Measurements from ENCODE around the gene KDR.

The KDR gene

GRCh38 chr4:55077577-55077976 lies 47.8 kb downstream of the KDR start:
- no peak for DNase-seq

- no peak for DNase-seq
Measured at GRCh38 chr4:55075823-55076716, 49.3 kb downstream of the KDR start.

GRCh38 chr4:55075376-55075775 lies 50.0 kb downstream of the KDR start:
- no peak for DNase-seq

GRCh38 chr4:55074386-55074785 lies 51.0 kb downstream of the KDR start:
- DNase-seq: no peak

- no peak for DNase-seq
Measured at GRCh38 chr4:55071951-55072350, 53.4 kb downstream of the KDR start.

GRCh38 chr4:55069248-55069647 lies 56.1 kb downstream of the KDR start:
- no peak for DNase-seq

GRCh38 chr4:55068522-55068921 lies 56.9 kb downstream of the KDR start:
- DNase-seq: no peak

- no peak for DNase-seq
Measured at GRCh38 chr4:55066018-55066417, 59.4 kb downstream of the KDR start.

GRCh38 chr4:55055529-55055928 lies 69.9 kb downstream of the KDR start:
- no peak for DNase-seq

GRCh38 chr4:55051532-55051931 lies 73.9 kb downstream of the KDR start:
- no peak for DNase-seq

- no peak for DNase-seq
Measured at GRCh38 chr4:55050418-55050950, 74.9 kb downstream of the KDR start.

GRCh38 chr4:55038176-55038890 lies 87.1 kb downstream of the KDR start:
- DNase-seq: no peak

GRCh38 chr4:55037728-55038127 lies 87.7 kb downstream of the KDR start:
- no peak for DNase-seq

- no peak for DNase-seq
Measured at GRCh38 chr4:55036405-55036804, 89.0 kb downstream of the KDR start.

GRCh38 chr4:55035892-55036291 lies 89.5 kb downstream of the KDR start:
- no peak for DNase-seq

GRCh38 chr4:55033296-55033695 lies 92.1 kb downstream of the KDR start:
- no peak for DNase-seq

- DNase-seq: no peak
Measured at GRCh38 chr4:55032788-55033187, 92.6 kb downstream of the KDR start.

- no peak for DNase-seq
Measured at GRCh38 chr4:55032179-55032578, 93.2 kb downstream of the KDR start.

GRCh38 chr4:55031158-55031557 lies 94.2 kb downstream of the KDR start:
- no peak for DNase-seq

- DNase-seq: no peak
Measured at GRCh38 chr4:55030589-55030988, 94.8 kb downstream of the KDR start.

- DNase-seq: no peak
Measured at GRCh38 chr4:55029821-55030503, 95.4 kb downstream of the KDR start.

GRCh38 chr4:55029321-55029720 lies 96.1 kb downstream of the KDR start:
- no peak for DNase-seq
